Glomerular visceral epithelial cell (primary cell): ENCODE results near the gene TCF20.

Experiments used
- DNase-seq: peaks from one replicate; pipeline ENCODE4 v3.0.0-alpha.2; 2016; ENCODE audit errors: extremely low spot score

The TCF20 gene

GRCh38 chr22:42270510-42271190 lies at the start of gene TCF20:
Gene TCF20, minus strand, starts transcription at chr22:42270653. Its CDS starts 55,348 bp downstream, at chr22:42215305.
- peak; percentile 68 for DNase-seq

- no peak for DNase-seq
These were observed 48.9 kb upstream of the TCF20 start for GRCh38 chr22:42319386-42319785.

- DNase-seq = no peak
These were observed 48.5 kb upstream of the TCF20 start for GRCh38 chr22:42318967-42319366.

- DNase-seq = no peak
These were observed 47.5 kb upstream of the TCF20 start for GRCh38 chr22:42317691-42318547.

- no peak for DNase-seq
These were observed 46.6 kb upstream of the TCF20 start for GRCh38 chr22:42317008-42317407.

- no peak for DNase-seq
These were observed 44.9 kb upstream of the TCF20 start for GRCh38 chr22:42315392-42315756.

GRCh38 chr22:42314709-42315391 lies 44.4 kb upstream of the TCF20 start:
- no peak for DNase-seq

- peak; percentile 70 for DNase-seq
These were observed 43.5 kb upstream of the TCF20 start for GRCh38 chr22:42313804-42314581.

GRCh38 chr22:42313204-42313603 lies 42.8 kb upstream of the TCF20 start:
- no peak for DNase-seq

GRCh38 chr22:42310291-42311015 lies 40.0 kb upstream of the TCF20 start:
- no peak for DNase-seq

GRCh38 chr22:42309865-42310264 lies 39.4 kb upstream of the TCF20 start:
- no peak for DNase-seq

- DNase-seq = no peak
These were observed 38.5 kb upstream of the TCF20 start for GRCh38 chr22:42308892-42309468.

- DNase-seq = no peak
These were observed 37.5 kb upstream of the TCF20 start for GRCh38 chr22:42307806-42308563.

- no peak for DNase-seq
These were observed 35.6 kb upstream of the TCF20 start for GRCh38 chr22:42306010-42306409.

GRCh38 chr22:42304324-42304790 lies 33.9 kb upstream of the TCF20 start:
- no peak for DNase-seq

GRCh38 chr22:42303396-42304323 lies 33.2 kb upstream of the TCF20 start:
- no peak for DNase-seq

GRCh38 chr22:42301742-42302102 lies 31.3 kb upstream of the TCF20 start:
- DNase-seq = no peak

- no peak for DNase-seq
These were observed 30.8 kb upstream of the TCF20 start for GRCh38 chr22:42301077-42301741.
